ENCODE results near the gene TTC28. TPM values are rescaled to one million over a fixed set of nuclear protein-coding genes. Genes with fewer than 3 reads are reported as not detected.
"Not testable (repeated sequence)": the region's sequence is repeated elsewhere in the genome, so short reads cannot be mapped to it uniquely, and the experiment has no call there.

TTC28 gene
- total and polyA plus RNA-seq, 12 donors = 2.1 to 27.7 (median 20.4) TPM

- 98 to 100% methylated on average over 1 of the region's 1 CpG for WGBS, 2 donors
- TF ChIP-seq CTCF (IDR thresholded peaks at IDR 0.05) = no peak
- Histone ChIP-seq H3K27me3 (no peaks in the 10 kb centered on the region), H3K4me3 (no peak overlapping the region), H3K4me1 (peaks cover 0 to 21% (median 0%) of the 10 kb centered on the region in 9 donors), H3K36me3 (no peaks in the 10 kb centered on the region), H3K27ac (no peak overlapping the region), H3K9me3 (peaks cover 0 to 6% (median 0%) of the 10 kb centered on the region in 11 donors)
- no peak for ATAC-seq
- intact Hi-C loops (cut with DNase I) = no loop called here
- no peak for DNase-seq
Observed at GRCh38 chr22:28217277-28217676, 462.4 kb downstream of the TTC28 start.

GRCh38 chr22:28214750-28215149 is 464.9 kb downstream of the TTC28 start:
- WGBS, 2 donors = 96% methylated on average over 5 of the region's 5 CpGs
- intact Hi-C loops (cut with DNase I); H3K36me3 ChIP-seq; H3K27me3 ChIP-seq; H3K4me1 ChIP-seq; H3K4me3 ChIP-seq; ATAC-seq; H3K27ac ChIP-seq; DNase-seq: not testable (repeated sequence)
- H3K9me3 ChIP-seq = peaks cover 0 to 18% (median 0%) of the 10 kb centered on the region in 11 donors

GRCh38 chr22:28209457-28209856 is 470.2 kb downstream of the TTC28 start:
- not testable (repeated sequence) for H3K27me3 ChIP-seq, DNase-seq, ATAC-seq, H3K27ac ChIP-seq, H3K4me3 ChIP-seq, H3K4me1 ChIP-seq, H3K36me3 ChIP-seq
- WGBS, 2 donors = 82 to 85% methylated on average over 6 of the region's 6 CpGs
- H3K9me3 ChIP-seq = peaks cover 0 to 15% (median 0%) of the 10 kb centered on the region in 11 donors
- intact Hi-C loops (cut with DNase I) = loop anchor here in 1 of 10 donors (10.0 kb wide), 1 partner anchor 165 kb away; no protein-coding TSS in a partner anchor

GRCh38 chr22:28208787-28209186 is 470.9 kb downstream of the TTC28 start:
- intact Hi-C loops (cut with DNase I) = loop anchor here in 1 of 10 donors (10.0 kb wide), 1 partner anchor 164 kb away; no protein-coding TSS in a partner anchor
- ATAC-seq (no peak), DNase-seq (no peak)
- peaks cover 0 to 15% (median 0%) of the 10 kb centered on the region in 11 donors for H3K9me3 ChIP-seq
- H3K27ac ChIP-seq = no peak overlapping the region
- H3K4me1 ChIP-seq = peaks cover 0 to 10% (median 6%) of the 10 kb centered on the region in 9 donors
- no peak overlapping the region for H3K4me3 ChIP-seq
- no peaks in the 10 kb centered on the region for H3K27me3 ChIP-seq
- H3K36me3 ChIP-seq = no peaks in the 10 kb centered on the region
- WGBS, 2 donors = 95 to 98% methylated on average over 2 of the region's 2 CpGs
- no peak for TF ChIP-seq CTCF (IDR thresholded peaks at IDR 0.05)

GRCh38 chr22:28208036-28208435 is 471.6 kb downstream of the TTC28 start:
- Histone ChIP-seq H3K36me3 (no peaks in the 10 kb centered on the region), H3K9me3 (peaks cover 0 to 15% (median 0%) of the 10 kb centered on the region in 11 donors), H3K27ac (no peak overlapping the region), H3K4me1 (peaks cover 0 to 18% (median 12%) of the 10 kb centered on the region in 9 donors), H3K4me3 (no peak overlapping the region), H3K27me3 (no peaks in the 10 kb centered on the region)
- TF ChIP-seq CTCF (IDR thresholded peaks at IDR 0.05) = no peak
- ATAC-seq = no peak
- no peak for DNase-seq
- 96 to 97% methylated on average over 2 of the region's 2 CpGs for WGBS, 2 donors
- intact Hi-C loops (cut with DNase I) = loop anchor here in 1 of 10 donors (10.0 kb wide), 1 partner anchor 163 kb away; no protein-coding TSS in a partner anchor
